ENCODE data around the gene NPAS1.

The NPAS1 gene

DNA sequence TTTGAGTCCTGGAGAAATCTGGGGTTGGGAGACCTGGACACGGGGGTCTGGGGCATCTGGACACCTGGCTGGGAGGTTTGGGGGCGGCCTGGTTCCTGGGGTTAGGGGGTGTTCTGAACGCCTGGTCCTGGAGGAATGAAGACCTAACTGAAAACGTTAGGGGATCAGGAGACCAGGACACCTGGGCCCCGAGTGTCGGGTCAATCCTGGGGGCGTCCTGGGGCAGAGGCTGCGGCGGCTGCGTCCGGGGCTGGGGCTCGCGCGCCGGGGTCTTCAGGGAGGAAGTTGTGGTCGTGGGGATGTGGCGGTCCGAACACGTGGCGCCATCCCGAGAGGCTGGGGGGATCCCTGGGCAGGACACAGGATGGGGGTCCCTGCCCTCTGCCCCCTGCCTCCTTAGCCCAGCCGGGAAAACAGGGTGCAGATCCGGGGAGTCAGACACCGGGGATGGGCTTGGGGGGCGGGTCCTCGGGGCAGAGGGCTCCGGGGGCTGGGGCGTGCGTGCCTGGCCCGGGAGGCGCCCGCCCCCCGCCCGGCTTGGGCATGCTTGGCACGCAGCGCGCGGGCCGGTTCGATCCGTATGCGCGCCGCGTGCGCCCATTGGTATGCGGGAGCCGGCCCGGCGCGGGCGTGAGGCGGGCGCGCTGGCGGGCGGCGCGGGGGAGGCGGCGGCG is 632 bp downstream of the NPAS1 start:
- no peak for DNase-seq

DNA sequence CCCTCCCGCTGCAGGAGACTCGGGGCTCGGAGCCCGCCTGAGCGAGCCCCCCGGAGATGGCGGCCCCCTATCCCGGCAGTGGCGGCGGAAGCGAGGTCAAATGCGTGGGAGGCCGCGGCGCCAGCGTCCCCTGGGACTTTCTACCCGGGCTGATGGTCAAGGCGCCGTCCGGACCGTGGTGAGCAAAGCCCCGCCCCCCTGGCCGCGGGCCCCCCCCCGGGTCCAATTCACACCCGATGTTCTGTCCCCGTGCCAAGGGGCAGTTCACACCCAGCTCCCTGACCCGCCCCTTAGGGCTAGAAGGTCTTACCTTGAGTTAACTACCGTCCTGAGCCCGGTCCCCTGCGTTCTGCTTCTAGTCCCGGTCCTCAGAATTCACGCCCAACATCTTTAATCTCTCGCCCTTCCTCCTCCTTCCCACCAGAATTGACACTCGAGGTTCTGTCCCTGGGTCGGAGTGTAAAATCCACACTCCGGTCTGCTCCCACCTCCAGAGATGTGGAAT is 1.4 kb downstream of the NPAS1 start:
- no peak for DNase-seq

DNA sequence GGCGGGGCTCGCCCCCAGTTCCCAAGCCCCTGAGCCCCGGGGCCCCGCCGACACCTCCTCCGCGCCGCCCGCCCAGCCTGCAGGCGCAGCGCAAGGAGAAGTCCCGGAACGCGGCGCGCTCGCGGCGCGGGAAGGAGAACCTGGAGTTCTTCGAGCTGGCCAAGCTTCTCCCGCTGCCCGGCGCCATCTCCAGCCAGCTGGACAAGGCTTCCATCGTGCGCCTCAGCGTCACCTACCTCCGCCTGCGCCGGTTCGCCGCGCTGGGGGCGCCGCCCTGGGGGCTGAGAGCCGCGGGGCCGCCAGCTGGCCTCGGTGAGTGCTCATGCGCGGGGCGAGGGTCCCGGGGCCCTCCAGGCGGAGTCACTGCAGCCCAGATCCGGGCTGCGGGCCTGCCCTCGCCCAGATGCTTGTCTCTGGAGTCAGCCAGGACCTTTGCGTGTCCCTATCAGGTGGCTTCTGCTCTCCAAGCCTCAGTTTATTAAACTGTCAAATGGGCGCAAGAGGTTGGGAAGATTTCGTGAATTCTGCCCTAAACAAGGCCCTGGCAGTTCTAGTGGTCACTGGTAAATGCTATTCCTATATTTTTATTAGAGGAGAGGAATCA is 2.0 kb downstream of the NPAS1 start:
- no peak for DNase-seq

DNA sequence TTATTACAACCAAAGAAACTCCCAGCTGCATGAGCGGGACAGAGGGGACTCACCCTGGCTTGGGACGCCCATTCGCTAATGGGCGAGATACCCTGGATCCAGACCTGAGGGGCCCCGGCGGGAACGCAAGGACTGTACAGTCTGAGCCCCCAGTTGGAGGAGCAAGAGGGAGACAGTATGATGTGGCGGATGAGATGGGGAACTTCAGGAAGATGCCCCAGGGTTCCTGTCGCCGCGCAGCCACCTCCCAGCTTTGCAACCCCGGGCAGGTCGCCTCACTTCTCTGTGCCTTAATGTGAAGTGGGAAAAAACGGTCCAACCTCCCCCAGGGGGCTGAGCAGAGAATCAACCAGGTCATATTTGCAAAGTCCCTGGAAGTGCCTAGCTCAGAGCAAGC is 2.5 kb downstream of the NPAS1 start:
- DNase-seq = no peak

DNA sequence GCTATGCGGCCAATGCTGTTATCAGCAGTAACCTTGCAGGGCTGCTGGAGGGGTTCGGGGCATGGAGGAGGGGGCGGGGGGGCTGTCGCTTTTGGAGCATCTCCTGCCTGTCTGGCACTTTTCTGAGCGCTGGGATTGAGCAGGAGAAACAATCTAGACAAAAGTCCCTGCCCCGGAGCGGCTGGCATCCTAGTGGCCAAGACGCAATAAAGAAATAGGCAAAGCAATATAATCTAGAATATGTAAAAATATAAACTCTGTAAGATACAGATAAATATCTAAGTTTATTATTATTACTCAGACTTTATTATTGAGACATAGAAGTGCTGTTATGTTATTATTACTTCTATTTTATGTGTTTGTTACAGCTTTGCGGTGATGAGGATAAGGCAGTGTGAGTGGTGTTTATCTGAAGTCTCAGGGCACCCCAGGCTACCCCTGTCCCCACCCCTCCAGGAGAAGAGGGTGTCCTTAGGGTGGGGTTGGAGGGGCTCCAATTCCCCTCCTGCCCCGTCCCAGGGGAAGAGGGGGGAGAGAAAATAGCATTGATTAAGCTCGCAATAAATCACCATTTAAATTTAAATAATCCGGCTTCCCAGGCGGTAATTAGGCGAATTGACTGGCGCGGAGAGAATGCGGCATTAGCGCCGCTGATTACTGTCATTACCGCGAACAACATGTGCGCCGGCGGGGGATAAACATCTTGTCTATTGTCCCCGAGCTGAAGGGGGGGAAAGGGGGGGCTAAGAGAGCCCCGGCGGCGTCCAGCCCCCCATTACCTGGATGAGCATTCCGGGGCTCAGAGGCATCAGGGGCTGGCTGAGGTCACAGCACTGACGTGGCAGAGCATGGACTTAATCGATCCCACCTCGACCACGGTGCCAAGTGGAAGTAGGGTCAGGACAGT is 3.2 kb downstream of the NPAS1 start:
- no peak for DNase-seq

DNA sequence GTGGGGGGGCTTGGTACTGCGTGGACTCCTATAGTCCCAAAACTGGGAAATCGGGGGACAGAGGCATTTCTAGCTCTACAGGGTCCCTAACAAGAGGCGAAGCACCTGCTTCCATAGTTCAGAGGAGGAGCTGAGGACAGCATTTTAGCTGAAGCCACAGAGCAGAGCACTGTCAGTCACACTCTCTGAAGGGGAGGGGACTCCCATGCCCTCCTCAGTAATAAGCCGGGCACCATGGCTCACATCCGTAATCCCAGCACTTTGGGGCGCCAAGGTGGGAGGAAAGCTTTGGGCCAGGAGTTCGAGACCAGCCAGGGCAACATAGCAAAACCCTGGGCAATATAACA is 3.8 kb downstream of the NPAS1 start:
- no peak for DNase-seq

DNA sequence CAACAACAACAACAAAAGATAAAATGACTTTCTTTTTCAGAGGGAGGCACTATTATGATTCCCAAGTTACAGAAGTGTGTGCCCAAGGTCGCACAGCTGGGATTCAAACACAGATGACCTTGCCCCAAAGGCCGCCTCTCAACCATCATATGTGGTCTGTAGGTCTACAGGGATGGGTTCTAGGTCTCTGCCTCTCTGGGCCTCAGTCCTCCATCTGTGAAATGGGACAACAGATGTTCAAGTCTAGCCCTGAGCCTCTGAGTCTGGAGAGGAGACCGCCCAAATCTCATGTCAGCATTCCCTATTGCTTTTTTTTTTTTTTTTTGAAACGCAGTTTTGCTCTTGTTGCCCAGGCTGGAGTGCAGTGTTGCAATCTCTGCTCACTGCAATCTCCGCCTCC is 4.9 kb downstream of the NPAS1 start:
- DNase-seq = no peak

DNA sequence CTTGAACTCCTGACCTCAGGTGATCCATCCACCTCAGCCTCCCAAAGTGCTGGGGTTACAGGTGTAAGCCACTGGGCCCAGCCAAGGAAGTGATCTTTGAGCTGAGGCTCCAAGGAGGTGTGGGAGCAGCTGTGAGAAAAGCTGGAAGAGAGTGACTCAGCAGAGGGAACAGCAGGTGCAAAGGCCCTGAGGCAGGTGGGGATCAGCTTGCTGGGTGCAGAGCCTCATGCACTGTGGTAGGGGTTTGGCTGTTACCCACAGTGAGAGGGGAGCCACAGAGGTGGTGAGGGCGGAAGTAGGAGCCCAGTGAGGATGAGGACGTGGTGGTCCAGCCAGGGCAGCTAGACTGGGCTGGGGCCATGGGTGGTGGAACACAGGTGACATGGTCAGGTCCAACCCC is 6.5 kb downstream of the NPAS1 start:
- DNase-seq = no peak

DNA sequence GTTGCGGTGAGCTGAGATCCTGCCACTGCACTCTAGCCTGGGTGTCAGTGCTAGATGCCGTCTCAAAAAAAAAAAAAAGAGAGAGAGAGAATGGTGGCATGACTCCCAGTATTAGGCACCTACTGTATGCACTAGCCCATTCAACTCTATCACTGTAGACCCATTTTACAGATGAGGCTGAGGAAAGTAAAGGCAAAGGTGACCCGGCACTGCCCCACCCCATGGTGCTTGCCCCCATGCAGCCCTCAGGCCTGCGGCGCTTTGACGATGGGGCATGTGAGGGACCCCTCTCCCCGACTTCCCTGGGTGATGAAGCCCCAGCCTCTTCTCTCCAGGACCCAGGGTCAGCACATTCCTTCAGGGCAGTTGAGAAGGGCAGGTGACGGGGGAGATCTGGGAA is 7.3 kb downstream of the NPAS1 start:
- DNase-seq = no peak

DNA sequence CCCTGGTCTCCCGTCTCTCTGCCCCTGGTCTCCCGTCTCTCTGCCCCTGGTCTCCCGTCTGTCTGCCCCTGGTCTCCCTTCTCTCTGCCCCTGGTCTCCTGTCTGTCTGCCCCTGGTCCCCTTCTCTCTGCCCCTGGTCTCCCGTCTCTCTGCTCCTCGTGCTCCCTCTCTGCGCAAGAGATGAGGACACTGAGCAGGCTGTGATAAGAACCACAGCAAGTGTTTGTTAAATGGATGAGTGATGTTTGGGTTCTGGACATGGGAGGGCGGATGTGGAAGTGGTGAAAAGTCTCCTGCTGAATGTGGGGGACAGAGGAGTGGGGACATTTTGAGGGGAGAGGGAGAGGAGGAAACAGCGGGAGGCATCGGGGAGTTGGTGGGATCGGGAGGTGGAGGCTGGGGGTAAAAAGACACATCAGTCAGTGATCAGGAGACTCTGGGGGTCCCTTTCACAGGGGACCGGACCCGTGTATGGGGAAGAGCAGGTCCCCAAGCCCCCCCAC is 8.0 kb downstream of the NPAS1 start:
- DNase-seq = no peak

DNA sequence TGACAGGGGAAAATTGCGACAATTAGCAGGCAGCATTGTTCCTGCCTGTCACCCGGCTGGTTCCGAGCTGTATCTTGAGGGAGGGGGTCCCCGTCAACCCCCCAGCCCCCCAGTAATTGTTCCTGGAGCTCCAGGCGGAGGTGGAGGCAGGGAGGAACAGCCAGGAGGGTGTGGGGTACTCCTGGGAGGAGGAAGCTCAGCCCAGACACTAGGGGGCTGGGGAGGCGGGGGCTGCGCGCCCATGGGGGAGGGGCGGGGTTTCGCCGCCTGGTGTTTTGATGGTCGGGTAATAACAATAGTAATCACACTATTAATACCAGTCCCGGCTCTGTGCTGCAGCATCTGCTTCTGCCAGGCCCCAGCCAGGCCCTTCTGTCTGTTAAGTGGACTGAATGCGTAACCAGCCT is 8.6 kb downstream of the NPAS1 start:
- DNase-seq = no peak

DNA sequence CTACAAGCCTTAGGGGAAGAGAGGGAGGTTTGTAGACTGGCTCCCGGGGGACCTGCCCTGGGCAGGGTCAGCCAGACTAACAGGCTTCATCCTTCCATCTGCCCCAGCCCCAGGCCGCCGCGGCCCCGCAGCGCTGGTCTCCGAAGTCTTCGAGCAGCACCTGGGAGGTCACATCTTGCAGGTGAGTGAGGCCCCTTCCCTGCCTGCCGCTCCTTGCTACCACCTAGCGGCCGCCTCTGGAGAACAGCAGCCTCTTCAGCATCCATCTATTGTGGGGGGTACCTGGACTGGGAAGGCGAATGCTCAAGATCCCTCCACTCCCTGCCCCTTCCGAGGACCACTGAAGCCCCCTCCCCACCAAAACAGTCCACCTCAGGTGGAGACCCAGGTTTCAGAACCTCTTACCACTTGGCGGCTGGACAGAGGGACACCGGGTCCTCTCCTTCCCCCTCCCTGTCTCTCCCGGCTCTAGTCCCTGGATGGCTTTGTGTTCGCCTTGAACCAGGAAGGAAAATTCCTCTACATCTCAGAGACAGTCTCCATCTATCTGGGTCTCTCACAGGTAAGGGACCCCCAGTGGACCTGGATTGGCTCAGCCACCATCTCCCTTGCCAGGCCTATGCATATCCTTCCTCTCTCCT is 12.7 kb downstream of the NPAS1 start:
- DNase-seq = peak in 1 of 2 experiments; percentile 54

DNA sequence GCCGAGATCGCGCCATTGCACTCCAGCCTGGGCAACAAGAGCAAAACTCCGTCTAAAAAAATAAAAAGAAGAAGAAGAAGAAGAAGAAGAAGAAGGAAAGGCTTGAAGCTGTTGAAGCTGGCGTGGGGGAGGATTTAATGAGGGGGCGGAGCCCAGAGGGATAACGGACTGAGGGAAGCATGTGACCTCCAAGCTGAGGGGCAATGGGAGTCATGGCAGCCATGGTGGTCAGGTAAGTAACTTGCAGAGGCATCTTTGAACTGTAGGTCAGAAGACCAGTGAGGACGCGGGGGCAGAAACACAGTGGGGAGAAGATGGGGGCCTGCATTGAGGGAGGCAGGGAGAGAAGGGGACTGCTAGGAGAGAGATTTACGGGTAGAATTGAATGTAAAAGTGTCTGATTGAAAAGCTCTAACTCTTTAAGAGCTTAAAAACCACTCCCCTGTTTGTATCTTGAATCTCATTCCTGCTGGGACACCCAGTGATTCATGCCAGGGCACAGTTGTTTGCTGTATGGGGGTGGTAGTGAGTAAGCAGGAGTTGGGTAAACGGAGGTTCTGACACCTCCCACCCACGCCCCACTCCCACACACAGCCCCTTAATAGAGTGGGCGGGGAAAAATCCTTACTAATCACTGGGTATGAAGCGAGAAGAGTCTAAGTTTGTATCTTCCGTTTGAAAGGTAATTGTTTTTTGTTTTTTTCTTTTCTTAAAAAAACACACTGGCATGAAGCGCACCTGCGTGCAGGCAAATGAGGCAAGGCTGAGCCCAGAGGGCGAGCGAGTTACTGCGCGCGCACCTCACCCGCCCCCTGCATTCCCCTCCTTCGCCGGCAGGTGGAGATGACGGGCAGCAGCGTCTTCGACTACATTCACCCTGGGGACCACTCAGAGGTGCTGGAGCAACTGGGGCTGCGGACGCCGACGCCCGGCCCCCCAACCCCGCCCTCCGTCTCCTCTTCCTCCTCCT is 15.8 kb downstream of the NPAS1 start:
- DNase-seq = peak; percentile 43 to 61

DNA sequence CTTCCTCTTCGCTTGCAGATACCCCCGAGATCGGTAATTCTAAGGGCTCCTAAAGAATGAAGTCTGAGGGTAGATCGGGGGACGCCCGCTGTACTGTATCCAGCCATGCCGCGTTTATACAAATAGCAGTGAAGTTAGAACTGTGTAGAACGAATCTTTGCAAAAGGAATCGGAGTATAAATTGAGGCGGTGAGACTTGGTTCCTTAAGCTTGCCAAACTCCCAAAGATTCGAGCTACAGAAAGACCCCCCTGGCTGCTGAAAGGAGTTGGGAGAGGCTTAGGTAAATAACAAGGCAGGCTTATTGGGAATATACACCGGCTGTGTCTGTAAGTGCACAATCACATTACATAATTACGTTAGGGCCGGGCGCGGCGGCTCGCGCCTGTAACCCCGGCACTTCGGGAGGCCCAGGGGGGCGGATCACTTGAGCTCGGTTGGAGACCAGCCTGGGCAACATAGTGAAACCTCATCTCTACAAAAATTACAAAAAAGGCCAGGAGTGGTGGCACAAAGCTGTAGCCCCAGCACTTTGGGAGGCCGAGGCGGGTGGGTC is 16.5 kb downstream of the NPAS1 start:
- no peak for DNase-seq

DNA sequence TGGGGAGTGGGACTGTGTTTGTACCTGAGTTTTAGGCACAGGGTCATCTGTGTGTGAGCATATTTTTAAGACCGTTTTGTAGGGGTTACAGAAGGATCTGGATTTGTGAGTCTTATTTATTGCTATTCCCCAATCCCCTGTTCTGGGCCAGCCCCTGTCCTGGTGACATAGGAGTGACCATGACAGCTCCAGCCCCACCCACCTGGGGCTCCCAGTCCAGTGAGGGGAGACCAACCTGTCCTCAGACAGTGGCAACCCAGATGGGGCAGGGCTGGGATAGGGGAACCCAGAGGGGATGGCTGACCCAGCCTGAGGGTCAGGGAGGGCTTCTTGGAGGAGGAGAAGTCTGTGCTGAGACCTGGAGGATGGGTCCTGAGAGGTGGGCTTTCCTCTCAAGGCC is 18.1 kb downstream of the NPAS1 start:
- no peak for DNase-seq

DNA sequence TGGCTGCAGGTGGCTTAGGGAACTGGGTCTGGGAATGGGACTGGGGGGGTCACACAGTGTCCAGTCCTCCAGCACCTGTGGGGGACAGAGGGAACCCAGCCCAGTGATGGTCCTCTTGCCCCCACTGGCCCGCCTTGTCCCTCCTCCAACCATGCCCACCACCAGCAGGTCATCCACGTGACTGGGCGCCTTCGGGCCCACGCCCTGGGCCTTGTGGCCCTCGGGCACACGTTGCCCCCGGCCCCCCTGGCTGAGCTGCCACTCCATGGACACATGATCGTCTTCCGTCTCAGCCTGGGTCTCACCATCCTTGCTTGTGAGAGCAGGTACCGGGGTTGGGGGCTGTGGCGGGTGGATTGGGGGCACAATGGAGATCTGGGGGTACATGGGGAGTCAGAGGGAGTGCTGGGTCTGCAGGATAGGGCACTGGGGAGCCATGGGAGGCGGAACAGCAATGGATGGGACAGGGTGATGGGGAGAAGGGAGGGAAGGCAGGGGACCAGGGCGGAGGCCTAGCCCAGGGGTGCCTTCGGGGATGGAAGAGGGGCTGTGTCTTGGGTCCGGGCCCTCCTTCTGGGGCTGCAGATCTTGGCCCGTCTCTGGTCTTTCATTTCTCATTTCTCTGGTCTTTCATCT is 19.7 kb downstream of the NPAS1 start:
- DNase-seq = no peak

DNA sequence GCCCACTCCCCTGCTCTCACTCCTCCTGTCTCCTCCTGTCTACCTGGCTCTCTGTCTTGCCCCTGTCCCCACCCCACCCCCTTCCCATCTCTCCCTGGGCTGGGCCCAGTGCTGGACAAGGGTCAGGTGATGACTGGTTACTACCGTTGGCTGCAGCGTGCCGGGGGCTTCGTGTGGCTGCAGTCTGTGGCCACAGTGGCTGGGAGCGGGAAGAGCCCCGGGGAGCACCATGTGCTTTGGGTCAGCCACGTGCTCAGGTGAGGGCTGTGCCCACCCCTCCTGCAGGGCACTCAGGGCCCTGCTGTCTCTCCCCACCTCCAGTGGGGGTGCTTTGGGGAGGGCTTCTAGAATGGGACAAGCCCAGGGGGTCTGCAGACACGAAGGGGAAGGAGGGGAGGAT is 21.2 kb downstream of the NPAS1 start:
- DNase-seq = no peak

DNA sequence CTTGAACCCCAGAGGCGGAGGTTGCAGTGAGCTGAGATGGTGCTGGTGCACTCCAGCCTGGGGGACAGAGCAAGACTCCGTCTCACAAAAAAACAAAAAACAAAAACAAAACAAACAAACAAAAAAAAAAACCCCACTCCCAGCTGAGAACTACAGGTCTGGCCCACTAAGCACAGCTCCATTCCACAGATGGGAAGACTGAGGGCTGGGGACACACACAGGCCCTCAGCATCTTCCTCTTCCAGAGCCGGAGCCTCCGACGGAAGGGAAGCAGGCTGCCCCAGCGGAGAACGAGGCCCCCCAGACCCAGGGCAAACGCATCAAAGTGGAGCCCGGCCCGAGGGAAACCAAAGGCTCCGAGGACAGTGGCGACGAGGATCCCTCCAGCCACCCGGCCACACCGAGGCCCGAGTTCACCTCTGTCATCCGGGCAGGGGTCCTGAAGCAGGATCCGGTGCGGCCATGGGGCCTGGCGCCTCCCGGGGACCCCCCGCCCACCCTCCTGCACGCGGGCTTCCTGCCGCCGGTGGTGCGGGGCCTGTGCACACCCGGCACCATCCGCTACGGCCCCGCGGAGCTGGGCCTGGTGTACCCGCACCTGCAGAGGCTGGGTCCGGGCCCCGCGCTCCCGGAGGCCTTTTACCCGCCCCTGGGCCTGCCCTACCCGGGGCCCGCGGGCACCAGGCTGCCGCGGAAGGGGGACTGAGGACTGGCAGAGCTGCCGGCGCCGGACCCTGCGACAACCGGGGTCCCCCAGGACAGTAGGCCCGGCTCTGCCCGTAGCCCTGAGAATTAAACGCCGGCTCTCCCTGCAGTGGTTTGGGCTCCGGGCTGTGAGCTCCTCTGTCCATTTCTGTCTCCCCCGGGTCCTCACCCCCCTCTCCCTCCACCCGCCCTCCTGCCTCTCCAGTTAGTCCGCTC is 25.6 kb downstream of the NPAS1 start:
- no peak for DNase-seq

DNA sequence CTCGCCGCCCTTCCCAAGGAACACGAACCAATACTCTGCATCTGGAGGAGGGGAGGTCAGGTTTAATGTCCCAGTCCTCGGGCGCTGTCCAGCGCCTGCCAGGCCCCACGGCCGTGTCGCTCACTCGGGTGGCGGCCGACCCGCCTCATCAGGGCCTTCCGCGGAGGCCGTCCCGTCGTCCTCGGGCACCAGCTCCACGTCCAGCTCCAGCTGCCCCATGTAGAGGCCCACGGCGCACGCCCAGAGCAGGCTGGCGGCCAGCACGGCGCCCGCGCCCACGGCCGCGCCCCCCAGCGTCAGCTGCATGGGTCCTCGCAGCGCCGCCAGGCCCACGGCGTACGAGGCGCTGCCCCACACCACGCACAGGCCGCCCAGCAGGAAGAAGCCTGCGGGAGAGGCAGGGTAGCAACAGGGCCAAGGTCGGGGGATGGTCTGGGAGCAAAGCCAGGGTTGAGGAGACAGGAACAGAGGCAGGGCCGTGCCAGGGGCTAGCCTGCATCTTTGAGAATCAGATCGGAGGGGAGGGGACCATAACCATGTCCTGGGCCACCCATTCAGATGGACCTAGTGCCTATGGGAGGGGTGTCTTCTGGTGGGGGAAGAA is 26.3 kb downstream of the NPAS1 start:
- no peak for DNase-seq
